HTERT RPE-1 (cell line): ENCODE measurements around the gene DCAF4.

ENCODE experiments used
- in situ Hi-C: fragments of 300-500 bp; cut with MboI; formaldehyde crosslinking; loops from 4 replicates; pipeline ENCODE4 v1.14.3; 2020; ENCODE audit warnings: low sequenced_read_pairs

The DCAF4 gene

DNA sequence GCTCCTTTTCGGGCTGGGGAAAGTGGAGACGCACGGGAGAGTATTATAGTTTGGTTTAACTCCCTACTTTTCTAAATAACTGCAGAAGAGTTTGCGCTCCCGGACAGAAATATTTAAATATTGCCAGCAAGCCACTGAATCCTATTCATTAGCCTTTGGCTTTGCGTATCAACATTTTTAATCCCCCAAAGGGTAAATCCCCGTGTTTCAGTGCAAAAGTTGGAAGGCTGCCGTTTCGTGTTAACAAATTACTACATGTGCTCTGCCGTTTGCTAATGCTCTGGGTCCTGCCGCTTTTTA lies 32.0 kb upstream of the DCAF4 start:
- in situ Hi-C loops, result no loop called here

DNA sequence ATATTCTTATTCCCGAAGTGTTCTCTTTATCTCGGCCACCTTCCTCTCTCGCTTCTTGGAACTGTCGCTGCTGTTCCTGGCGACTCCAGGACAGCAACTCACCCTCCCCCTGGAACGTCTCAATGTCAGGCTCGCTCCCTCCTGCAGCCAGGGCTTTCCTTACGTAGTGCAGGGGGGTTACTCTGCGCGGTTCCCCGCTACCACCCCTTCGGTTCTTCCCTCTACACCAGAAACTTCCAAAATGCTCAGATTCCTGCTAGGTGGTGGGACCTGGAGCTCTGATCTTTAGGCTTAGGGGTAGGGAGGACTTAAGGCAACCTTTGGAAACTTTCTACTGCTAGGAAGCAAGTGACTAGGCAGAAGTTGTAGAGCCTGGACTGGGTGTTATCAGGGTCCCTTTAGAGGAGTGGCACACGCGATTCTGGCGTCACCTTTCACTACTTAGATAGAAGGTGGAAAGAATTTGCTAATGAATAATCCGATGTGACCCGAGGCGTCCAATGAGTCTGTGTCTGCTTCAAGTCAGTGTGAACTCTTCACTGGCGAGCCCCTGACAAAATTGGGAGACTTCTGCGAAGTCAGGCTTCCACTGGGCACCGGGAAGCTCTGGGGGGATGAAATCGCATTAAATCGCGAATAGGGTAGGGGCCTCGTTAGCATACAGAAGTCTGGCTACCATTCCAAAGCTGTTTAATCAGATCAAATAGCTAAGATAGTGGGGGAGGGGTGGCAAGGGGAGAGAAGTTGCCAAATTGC lies 31.5 kb upstream of the DCAF4 start:
- in situ Hi-C loops, result no loop called here

DNA sequence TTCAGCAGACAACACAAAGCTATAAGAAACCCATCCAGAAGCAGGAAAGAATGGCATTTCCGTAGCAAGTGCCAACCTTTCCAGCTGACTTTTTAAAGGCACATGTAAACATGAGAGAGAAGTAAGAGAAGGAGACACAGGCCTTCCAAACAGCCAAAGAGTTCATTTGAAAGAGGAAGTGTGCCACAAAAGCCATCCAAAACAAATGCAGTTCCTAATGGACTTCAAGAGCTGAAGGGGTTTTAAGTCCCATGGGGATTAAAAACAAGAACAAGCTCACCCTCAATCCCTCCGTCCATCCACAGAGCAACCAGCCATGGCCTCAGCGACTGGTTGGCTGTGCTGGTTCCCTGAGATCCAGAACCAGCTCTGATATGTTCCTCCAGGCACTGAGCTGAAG lies 27.8 kb upstream of the DCAF4 start:
- in situ Hi-C loops, result no loop called here

DNA sequence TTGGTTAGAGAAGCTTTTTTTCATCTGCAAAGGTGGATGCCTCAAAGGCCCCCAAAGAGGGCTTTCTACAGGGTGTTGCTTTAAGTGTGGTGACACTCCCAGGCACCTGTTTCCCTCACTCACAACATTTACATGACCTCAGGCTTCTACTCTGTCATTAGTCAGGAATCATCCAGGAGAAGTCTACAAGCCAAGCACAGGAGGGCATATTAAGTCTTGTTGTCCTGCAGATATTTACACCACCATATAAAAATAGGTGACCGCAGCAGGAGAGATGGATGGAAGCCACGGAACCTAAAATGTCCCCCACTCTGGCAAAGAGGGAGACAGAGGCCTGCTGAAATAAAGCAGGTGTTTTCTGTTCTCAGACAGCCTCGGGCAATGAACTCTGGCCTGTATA lies 24.9 kb upstream of the DCAF4 start:
- in situ Hi-C loops, result no loop called here

DNA sequence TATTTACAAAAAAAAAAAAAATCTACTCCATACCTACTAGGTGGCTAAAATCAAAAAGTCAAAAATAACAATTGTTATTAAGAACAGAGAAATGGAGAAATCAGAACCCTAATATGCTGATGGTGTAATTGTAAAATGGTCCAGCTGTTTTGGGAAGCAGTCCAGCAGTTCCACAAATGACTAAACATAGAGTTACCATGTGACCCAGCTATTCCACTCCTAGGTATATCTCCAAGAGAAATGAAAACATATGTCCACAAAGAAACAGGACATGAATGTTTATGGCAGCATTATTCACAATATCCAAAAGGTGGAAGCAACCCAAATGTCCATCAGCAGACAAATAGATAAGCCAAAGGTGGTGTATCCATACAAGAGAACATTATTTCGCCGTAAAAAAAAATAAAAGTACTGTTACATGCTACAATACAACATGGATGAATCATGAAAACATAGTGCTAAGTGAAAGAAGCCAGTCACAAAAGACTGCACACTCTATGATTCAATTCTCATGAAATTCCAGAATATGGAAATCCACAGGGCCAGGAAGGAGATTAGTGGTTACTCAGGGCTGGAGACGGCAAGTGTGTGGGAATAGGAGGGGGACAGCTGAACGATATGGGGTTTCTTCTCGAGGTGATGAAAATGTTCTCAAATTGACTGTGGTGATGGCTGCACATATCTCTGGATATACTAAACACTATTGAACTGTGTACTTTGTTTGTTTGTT lies 23.3 kb upstream of the DCAF4 start:
- in situ Hi-C loops, result no loop called here

DNA sequence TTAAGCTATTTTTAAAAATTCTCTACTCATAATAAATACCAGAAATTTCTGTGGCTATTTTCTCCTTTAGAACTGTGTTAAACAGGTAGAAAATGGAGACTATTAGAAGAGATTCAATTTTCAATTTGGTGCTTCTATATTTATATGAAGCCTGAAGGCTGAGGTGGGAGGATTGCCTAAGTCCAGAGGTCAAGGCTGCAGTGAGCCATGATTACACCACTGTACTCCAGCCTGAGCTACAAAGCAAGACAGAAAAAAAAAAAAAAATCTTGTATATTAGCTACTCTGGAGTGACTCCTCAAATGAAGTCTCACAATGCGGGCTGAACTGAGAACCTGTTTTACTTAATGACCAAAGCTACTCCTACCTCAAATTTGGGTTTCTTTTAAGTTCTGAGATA lies 22.5 kb upstream of the DCAF4 start:
- in situ Hi-C loops, result no loop called here

DNA sequence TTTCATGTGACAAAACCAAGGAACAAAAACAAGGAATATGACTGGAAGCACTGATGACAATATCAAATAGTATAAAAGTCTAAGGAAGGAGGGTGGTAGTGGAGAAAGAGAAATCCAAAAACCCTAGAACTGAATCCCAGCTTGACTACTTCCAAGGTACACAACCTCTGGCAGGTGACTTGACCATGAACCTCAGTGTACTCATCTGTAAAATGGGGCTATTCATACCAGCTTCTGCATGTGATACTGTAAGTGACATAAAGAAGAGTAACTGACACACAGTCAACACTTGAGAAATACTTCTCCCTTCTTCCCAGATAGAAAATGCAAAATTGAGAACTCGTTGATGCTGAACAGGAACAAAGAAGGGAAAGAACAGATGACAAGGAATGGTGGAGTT lies 22.0 kb upstream of the DCAF4 start:
- in situ Hi-C loops, result no loop called here

DNA sequence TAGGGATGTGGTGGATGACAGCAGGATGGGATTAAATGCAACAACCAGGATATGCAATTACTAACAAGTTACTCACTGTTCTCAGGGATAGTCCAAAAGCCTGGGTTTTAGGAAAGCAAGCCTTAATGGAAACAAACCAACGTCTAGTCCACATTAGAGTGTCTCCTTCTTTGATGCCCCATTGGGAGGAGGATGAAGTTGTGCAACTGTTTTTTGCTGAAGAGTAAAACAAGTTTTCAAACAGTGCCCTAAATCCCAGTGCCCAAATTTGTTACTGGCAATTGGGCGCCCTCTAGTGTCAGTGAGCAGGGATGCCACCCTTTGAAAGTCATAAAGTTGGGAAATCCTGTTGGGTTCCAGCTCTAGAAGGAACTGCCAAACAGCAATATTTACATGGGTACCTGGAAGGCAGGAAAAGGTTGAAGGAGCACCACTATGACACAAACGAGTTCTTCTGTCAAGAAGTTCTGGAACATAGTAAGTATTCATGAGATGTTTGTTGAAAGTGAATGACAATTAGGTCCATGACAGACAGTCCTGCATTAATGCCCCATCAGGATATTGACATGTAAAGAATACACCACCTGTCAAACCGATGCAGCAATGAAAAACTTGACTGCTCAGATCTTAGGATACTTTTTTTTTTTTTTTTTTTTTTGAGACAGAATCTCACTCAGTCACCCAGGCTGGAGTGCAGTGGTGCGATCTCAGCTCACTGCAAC lies 21.3 kb upstream of the DCAF4 start:
- in situ Hi-C loops, result no loop called here

DNA sequence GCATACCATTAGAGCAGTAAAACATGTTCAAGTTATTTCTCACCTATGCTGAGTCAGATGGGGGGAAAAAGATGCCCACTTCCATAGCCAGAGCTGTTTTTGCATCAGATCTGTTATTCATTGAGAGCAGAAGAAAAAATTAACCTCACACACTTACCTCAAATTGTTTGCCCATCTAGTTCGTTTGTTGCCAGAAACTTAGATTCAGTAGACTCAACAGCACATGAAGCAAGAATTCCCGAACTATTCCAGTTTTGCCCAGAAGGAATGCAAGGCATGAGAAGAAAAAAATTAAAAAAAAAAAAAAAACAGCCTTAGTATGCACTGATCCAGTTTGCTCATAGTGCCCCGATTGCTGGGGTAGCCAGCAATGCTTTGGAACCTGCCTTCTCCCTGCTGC lies 19.9 kb upstream of the DCAF4 start:
- in situ Hi-C loops, result no loop called here

DNA sequence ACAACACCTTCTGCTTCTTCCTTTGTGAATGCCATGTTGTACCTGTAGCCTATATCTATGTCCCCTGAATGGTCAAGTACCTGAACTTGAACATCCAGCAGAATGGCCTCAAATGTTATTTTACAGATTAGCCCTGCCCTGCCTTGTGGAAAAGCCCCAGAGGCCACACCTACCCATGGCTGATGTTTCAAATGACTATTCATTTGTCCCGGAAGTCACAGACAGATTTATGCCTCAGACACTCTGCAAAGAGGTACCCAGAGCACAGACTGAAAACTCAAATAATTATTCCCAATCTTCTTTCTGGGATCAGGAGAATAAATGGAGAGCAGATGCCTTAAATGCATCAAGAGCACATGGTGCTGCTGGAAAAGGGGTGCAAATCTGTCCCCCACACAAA lies 19.4 kb upstream of the DCAF4 start:
- in situ Hi-C loops, result no loop called here

DNA sequence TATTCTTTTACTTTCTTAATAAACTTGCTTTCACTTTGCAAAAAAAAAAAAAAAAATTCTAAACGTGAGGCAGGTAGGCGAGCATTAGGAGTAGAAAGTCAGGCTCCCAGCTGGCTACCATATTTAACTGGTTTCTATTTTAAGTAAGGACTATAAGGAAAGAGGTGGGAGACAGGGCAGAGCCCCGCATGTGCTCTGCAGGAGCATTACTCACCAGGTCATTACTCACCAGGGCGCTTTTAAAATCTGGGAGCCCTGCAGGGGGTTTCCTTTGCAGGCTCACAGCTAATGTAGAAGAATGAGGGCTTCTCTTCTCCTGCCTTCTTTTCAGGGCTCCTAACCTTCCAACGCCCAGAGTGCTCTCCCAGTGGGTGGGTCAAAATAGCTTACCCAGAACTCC lies 18.4 kb upstream of the DCAF4 start:
- in situ Hi-C loops, result no loop called here

DNA sequence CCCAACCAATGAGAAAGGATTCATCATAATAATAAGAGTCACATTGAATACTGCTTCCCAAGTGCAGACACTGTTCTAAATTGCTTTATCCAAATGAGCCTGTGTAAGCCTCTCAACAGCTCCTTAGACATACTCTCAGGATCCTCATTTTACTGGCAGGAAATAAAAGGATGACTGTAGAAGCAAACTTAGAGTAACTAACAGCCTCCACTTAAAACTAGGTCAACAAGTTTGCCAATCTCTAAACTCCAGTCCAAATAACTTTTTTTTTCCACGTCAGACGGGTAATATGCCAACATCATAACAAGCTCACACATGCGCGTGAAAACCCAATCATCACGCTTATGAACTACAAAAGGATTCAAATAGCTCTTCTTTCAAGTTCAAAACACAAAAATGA lies 17.1 kb upstream of the DCAF4 start:
- in situ Hi-C loops, result no loop called here

DNA sequence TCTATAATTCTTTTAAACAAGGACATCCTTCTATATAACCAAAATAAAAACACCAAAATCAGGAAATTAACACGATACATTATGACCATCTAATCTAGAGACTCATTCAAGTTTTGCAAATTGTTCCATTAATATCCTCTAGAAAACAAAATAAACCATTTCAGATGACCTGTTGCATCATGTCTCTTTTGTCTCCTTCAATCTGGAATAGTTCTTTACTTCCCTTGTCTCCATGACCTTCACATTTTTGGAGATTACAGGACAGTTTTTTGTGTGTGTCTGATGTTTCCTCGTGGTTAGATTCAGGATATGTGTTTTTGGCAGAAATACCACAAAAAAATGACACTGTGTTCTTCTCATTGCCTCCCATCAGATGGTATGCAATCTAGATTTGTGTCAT lies 12.5 kb upstream of the DCAF4 start:
- in situ Hi-C loops, result no loop called here

DNA sequence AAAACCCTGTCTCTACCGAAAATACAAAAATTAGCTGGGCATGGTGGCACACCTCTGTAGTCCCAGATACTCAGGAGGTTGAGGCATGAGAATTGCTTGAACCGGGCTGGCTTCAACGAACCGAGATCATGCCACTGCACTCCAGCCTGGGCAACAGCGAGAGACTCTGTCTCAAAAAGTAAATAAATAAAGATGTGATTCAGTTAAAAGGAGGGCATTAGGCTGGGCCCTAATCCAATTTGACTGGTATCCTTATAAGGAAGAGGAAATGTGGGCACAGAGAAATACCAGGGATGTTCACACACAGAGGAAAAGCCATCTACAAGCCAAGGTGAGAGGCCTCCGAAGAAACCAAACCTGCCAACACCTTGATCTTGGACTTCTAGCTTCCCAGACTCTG lies 10.1 kb upstream of the DCAF4 start:
- in situ Hi-C loops, result no loop called here

DNA sequence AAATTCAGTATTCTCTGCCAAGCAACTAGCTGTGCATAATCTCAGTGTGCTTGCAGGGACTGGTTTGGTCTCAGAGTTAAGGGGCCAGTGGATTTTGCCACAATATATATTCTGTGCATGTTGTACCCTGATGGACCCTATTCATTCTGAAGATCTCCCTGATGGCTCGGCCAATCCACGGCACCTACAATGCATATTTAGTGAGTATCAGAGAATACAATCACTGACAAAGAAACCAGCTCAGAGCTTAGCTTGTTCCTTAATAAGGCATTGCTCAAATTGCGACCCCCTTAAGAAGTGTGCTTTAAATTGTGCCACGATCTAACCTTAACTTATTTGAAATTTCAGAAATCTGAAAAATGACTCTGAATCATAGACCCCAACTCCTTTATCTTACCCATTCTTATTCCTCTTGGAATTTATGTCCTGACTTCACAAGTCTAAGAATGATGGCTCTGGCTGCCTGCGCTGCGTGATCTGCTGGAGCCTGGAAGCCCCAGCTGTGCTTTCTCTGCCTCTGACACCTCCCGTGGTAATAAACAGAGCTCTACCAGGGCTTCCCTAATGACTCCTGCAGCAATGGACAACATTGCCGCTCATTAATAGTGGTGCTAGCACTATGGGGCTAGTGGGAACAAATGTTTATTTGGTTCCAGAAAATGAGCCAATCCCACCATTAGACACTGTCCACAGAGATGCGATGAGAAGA lies 9.0 kb upstream of the DCAF4 start:
- in situ Hi-C loops, result no loop called here

DNA sequence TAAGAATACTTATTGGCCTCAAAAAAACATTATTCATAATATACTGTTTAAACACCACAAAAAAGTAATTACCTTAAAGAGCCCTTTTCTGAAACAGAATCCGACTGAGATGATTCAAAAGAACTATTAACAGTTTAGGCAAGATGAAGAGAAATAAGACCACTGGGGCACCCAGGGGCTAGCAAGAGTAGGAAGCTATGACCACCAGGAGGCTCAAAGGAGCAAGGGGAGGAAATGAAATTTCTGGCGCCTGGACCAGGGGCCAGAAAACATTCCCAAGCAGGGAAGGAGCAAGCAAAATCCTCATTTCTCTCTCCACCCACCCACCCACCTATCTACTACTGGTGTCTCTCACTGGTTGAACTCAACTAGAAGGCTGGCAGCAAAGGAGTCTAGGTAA lies 6.3 kb upstream of the DCAF4 start:
- in situ Hi-C loops, result no loop called here

DNA sequence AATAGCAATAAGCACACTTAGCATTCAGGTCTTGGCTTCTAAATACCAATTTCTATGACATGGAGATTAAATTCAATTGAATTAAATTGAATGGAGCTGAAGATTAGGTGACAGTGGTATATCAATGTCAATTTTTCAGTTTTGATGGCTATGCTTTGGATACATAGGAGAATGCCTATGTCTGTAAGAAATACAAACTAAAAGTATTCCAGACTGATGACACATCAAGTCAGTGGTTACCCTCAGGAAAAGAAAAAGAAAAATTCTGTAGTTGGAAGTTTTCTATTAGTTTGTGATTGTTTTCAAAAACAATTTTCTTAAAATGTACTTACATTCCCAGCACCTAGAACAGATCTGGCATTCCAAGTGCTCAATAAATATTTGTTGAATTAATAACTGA lies 4.9 kb upstream of the DCAF4 start:
- in situ Hi-C loops, result no loop called here

DNA sequence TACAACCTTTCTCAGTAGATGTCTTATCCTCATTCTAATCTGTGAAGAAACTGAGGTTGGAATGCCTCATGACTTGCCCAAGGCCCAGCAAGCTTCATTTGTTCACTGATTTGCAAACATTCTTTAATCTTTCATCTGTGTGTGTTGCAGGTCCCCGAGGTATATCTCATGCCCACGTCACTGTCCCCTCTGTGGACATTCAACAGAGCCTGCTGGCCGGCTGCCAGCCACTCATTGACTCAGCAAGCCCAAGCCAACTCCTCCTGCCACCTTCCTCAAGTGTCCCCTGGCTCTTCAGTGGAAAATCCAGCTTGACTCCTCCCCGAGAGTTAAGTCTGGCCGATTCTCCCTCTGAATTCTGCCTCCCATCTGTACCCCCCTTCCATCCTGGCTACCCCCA lies 1.9 kb upstream of the DCAF4 start:
- in situ Hi-C loops, result no loop called here

DNA sequence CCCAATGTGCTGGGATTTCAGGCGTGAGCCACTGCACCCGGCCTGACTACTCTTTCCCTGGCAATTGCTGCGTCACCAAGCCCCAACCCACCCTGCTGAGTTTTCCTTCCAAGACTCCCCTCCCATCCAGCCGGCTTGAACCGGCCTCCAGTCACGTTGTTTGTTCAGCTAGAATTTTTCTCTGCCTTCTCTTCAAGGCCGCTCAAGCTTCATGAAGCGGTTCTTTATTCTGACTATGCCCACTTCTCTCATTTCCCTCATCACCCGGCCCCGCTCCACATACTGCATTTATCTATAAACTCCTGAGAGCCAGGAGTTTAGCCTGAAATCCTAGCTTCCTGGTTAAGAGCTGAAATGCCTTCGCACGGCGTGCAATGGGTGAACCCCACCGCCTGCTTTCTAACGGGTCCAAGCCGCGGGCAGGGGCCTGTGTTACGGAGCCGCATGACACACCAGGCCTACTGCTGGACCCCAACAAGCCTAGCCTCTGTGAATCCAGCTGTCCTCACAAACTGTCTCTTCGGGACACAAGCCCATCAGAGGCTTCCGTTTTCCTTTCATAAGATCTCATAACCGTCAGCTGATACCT lies 999 bp upstream of the DCAF4 start:
- in situ Hi-C loops, result no loop called here

DNA sequence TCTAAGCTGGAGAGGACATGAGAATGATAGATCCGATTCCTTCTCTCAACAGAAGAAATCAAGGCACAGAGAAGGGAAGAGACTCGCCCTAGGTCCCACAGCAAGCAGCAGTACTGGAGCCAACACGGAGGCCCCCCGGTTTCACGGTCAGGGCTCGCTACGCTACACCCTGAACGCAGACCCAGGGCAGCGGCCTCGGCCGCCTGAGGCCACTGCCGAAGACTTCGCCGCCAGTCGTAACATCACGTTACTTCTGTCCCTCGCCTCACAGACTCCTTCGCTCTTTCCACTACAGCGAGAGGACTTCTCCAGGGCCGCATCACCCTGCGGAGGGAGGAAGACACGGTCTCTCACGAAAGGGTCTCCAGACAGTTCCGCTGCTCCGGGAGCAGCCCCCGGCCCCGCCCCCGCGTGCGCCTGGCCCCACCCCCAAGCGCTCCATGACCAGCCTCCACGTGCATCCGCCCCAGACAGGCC lies 411 bp upstream of the DCAF4 start:
- in situ Hi-C loops, result no loop called here

DNA sequence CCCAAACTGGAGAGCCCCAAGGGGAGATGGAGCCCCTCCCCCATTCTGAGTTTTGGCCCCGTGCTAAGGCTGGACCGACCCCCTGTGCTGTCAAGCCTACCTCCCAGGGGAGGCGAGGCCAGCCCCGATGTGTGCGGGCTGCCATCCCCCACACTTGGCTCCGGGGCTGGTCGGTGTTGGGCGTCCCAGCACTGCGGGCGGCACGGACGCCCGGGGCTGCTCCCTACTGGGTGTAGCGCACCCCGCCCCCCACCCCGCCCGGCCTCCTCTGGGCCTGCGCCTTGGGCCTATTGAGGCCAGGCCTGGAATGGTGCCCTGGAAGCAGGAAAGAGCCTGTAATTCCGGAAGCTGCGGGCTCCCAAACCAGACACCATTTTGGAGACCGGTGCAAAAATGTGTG lies 2.6 kb downstream of the DCAF4 start:
- in situ Hi-C loops, result no loop called here
